Measurements from ENCODE around the gene CATSPERD.

Gene CATSPERD

DNA sequence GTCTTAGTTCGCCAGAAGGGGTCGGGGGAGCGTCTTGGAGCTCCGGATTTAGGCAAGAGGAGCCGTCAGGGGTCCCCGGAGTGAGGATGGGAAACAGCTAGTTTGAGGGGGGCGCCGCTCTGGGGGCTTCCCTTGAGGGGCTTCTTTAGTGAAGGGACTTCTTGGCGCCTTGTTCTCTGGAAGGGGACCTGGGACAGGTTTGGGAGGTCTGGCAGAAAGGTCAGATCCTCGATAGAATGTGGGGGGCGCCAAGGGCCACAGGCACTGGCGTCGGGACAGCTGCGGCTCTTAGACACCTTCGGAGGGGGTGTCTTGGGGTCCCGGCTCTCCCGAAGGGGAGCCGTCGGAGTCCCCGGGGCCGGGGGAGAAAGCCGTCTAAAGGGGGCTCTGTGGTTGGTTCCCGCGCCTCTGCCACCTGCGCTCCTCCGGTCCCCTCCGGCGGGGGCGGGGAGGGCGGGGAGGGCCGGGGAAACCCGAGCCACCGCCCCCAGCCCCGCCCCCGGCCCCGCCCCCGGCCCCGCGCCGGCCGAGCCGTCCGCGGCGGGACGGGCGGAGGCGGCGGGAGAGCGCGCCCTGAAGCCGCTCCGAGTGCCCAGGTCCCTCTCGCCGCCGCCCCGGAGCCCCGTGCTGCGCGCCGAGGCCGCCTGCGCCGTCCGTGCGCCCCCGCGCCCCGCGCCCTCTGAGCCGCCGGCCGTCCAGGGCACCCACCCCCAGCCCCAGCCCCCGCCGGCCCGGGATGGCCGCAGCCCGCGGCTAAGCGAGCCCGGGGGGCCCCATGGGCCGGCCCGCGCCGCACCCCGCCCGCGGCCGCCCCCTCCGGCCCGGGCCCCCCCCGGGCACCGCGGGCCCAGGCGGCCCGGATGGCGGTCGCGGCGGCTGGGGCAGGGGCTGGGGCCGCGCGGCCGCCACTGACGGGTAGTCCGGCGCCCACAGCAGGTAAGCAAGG is 84.4 kb downstream of the CATSPERD start, which contains the start of gene NRTN:
Gene NRTN (plus strand): TSS at position 552 of the 946 bp plus-strand sequence. CDS start 19,099 bp downstream, outside the sequence.
- no peak for DNase-seq (ENCODE audit: low spot score)

DNA sequence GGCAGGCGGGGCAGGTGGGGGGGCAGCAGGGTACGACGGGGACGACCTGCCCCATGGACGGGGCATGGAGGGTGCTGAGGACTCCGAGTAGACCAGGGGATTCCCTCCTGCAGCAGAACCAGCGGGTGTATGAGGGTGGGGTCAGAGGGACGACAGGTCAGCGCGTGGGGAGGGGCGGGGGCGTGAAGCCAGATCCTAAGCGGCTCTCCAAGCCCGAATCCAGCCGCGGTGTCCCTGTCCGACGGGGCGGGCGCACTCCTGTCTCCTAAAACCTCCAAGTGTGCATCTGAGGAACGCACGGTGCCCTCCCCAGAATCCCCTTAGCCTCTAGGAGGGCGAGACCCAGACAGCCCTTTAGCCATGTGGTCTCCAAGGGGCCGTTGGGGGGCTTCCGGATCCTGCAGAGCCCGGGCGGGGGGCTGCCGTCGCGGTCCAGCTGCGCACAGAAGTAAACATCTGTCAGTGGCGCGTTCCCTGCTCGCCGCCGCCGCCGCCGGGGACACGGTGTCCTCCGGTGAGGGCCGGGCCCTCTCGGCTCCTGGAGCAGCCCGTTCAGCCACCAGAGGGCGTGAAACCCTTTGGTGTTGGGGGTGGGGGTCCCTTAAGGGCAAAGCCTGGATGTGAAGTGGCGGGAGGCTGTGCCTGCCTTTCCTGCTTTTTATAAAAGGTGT is 85.2 kb downstream of the CATSPERD start:
- DNase-seq (ENCODE audit: low spot score): no peak

DNA sequence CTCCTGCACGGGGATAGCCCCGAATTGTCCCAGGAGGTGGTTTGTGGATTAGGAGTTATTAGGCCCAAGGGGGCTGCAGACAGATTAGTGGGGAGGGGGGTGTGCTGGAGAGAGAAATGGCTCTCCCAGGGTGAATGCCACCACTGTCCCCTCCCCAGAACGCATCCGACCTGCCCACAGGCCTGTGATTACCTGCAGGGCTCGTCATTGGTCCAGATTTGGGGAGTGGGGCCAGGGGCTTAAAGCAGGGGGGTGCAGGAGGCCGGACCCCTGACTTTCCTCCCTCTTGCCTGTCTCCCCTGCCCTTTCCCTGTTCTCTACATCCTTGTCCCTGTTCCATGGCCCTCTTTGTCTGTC is 85.7 kb downstream of the CATSPERD start:
- DNase-seq (ENCODE audit: low spot score): no peak

DNA sequence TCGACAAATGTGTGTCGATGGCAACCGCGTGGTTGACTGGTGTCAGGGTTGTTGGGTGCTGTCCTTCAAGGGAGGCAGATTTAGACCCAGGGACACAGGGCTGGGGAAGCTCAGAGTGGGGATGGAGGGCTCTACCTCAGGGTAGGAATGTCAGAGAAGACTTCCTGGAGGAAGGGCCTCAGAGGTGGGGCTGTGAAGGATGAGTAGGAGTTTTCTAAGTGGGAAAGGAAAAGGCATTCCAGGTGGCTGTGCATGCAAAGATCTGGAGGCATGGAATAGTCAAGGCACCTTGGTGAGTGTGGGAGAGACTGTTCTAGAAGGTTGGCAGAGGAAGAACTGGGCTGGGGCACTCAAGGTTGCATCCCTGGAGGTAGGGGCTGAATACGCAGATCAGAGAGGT is 86.5 kb downstream of the CATSPERD start:
- no peak for DNase-seq (ENCODE audit: low spot score)

DNA sequence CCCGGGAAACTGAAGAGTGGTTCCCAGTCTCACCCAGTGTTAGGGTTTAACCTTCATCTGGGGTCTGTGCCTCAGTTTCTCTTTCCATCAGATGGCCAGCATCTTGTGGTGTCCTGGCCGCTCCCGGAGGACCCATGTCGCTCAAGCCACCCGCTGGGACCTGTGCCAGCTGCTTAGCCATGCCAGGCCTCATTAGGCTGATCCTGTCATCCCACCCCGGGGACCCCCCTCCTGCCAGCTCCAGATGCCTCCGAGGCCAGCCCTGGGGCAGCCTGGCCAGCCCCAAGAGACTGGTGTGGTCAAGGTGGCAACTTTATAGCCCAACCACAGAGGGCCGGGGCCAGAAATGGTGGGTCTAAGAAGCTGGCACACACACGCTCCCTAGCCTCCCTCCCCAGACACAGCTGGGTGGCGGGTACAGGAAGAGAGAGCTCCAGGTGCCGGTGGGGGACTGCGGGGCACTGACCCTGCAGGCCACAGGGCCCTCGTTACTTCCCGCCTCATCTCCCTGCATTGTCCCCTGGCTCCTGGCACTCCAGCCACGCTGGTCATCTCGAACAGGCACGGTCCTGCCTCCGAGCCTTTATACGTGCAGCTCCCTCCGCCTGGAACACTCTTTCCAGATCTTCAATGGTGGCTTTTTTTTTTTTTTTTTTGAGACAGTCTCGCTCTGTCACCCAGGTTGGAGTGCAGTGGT is 87.8 kb downstream of the CATSPERD start:
- DNase-seq (ENCODE audit: low spot score): no peak

DNA sequence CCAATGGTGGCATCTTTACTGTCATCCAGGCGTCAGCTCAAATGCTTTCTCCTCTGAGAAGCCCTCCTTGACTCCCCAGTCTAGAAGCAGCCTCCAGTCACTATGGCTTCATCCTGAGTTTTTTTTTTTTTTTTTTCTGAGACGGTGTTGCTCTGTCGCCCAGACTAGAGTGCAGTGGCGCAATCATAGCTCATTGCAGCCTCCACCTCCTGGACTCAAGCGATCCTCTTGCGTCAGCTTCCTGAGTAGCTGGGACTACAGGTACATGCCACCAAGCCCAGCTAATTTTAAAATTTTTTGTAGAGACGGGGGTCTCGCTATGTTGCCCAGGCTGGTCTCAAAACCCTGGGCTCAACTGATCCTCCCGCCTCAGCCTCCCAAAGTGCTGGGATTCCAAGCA is 88.6 kb downstream of the CATSPERD start:
- DNase-seq (ENCODE audit: low spot score): no peak

DNA sequence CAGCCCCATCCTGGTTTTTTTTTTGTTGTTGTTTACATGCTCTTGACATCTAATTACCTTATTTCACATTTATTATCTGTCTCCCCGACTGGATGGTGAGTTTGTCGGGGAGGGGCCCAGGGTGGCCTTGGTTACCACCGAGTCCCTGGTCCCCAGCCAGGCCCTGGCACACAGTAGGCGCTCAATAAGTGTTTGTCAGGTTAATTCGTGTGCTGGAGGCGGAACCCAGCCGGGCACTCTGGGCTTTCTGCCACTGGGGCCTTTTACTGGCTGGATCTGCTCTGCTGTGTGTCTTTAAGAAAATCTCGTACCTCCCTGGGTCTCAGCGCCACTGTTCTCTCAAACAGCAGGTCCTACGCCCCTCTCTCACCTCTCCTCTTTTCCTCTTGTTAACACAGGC is 89.0 kb downstream of the CATSPERD start:
- no peak for DNase-seq (ENCODE audit: low spot score)

DNA sequence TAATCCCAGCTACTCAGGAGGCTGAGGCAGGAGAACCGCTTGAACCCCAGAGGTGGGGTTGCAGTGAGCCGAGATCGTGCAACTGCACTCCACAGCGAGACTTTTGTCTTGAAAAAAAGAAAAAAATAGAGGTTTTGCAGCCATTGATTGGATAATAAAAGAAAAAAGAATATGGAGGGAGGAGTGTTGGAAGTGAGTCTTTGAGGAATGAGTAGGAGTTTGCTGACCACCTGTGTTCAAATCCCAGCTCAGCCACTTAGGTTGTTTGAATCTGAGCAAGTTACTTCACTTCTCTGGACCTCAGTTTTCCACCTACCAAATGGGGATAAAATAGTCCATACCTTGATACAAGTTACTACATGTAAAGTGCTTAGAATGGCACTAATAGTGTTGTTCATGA is 90.7 kb downstream of the CATSPERD start:
- DNase-seq (ENCODE audit: low spot score): no peak

DNA sequence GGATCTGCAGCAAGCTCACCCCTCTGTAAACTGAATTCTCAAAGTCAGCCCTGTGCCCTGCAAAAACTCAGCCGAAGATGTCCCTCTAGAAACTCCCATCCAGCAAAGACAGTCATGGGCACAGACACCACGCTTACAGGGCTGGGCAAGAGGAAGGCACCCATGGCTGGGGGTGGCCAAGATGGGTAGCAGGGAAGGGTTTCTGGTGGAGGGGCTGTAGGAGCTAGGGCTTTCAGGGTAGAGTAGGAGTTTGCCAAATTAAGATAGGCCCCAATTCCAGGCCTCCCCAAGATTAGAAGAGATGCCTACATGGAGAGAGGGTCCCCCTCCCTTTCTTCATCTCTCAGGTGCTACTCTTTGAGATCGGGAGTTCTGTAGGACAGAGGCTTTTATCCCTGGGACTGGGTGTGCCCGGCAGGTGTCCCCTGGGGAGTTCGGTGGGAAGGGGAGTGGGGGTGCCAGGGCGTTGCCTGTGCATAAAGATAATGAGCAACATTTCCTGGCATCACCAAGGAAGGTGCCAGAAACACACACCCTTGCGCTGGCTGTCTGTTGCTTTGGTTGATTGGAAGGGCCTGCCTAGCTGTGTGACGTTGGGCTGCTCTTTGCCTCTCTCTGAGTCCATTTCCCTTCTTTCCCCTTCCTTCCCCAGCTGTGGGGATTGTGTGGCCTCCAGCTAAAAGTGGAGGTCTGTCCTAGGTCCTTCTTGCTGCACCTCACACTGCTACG is 93.8 kb downstream of the CATSPERD start:
- no peak for DNase-seq (ENCODE audit: low spot score)

DNA sequence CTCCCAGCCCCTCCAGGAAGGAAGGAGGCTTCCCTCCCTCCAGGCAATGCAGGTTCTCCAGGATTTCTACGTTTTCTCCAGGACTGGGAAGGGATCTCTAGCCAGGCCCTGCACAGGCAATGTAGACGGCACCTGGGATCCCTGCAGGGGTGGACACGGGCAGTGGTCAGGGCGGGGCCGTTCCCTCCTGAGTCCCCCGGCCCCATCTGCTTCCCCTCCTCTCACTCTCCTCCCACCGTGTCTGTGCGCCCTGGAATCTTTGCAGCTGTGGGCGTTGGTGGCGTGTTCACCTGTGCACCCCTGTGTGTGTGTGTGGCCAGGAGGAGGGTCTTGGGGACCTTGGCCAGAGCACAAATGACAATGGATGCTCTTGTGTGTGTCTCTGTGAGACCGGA is 94.4 kb downstream of the CATSPERD start:
- no peak for DNase-seq (ENCODE audit: low spot score)

DNA sequence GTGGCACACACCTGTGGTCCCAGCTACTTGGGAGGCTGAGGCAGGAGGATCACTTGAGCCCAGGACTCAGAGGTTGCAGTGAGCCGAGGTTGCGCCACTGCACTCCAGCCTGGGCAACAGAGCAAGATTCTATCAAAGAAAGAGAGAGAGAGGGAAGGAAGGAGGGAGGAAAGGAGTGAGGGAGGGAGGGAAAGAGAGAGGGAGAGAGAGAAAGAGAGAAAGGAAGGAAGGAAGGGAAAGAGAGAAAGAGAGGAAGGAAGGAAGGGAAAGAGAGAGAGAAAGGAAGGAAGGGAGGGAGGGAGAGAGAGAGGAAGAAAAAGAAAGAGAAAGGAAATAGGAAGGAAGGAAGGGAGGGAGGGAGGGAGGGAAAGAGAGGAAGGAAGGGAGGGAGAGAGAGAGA is 96.8 kb downstream of the CATSPERD start:
- DNase-seq (ENCODE audit: low spot score): no peak

DNA sequence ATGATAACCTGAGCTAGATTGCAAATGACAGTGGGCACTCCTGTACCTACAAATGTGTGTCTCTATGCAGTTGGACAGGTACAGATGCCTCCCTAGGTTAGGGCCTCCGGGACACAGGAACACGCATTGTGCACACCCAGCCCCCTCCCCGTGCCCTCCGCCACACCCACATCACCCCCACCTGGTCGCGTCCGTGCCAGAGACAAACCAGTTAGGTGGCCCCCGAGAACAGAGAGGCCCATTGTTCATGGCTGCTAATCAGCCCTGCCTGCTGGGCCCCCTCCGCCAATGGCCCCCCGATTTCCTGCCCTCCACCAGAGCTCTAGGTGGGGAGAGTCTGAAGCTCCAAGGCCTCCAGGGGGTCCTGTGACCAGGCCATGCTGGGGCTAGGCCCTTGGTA is 98.2 kb downstream of the CATSPERD start:
- DNase-seq (ENCODE audit: low spot score): no peak

DNA sequence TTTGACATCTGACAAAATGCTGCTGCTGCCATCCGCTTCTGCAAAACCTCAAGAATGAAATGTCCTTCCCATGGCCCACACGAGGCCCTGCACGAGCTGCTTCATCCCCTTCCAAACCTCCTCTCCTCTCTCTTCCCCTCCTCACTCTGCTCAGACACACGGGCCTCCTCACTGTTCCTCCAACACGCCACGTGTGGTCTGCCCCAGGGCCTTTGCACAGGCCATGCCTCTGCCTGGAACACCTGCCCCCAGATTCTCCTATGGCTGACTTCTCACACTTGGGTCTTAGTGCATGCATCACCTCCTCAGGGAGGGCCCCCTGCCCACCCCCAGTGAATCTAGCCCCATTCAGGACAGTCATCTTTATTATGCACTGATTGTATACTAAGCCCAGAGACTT is 100.3 kb downstream of the CATSPERD start:
- DNase-seq (ENCODE audit: low spot score): no peak

DNA sequence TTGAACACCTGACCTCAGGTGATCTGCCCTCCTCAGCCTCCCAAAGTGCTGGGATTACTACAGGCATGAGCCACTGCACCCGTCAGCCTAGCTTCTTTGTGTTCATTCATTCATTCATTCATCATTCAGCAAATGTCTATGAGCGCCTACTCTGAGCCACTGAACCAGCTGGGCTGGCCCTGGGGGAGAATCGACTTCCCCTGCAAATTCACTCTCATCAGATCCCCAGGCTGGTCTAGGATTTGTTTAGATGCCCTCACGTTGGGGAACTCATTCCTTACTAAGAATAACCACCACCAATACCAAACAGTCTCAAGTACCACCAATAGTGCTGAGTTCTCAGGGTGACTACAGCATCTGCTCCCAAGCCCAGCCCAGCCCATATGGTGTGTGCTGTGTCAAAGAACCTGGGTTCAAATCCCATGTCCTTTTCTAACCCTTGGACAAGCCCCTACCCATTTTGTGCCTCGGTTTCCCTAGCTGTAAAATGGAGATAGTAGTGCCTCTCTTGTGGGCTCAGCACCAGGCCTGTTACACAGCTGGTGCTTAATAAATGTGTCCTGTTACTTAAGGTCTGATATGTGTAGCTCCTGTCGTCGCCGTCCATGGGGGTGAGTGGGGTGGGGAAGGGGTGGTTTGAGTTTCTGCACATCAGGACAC is 101.2 kb downstream of the CATSPERD start:
- no peak for DNase-seq (ENCODE audit: low spot score)

DNA sequence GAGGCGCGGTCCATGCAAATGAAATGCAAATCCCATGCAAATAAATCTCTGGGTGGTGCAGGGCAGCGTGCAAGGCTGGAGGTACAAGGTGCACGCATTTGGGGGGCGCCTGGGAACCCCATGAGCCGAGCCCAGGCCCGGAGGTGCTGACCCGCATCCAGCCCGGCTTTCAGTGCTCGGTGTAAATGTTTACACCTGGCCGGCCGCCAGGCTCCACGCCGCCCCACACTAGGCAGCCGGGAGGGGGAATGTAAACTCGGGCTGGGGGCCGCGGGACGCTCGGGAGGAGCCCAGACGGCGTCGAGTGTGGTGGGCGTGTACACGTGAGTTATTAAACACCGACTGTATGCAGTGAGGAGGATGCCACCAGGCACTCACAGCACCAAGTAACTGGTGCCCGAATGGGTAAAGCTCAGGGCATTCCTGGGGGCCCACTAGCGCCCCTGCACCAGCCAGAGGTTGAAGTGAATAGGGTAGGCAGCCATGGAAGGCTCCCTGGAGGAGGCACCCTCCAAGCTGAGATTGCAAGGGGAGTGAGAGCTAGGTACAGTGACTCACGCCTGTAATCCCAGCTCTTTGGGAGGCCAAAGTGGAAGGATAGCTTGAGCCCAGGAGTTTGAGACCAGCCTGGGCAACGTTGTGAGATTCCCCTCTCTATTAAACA is 101.9 kb downstream of the CATSPERD start:
- no peak for DNase-seq (ENCODE audit: low spot score)

DNA sequence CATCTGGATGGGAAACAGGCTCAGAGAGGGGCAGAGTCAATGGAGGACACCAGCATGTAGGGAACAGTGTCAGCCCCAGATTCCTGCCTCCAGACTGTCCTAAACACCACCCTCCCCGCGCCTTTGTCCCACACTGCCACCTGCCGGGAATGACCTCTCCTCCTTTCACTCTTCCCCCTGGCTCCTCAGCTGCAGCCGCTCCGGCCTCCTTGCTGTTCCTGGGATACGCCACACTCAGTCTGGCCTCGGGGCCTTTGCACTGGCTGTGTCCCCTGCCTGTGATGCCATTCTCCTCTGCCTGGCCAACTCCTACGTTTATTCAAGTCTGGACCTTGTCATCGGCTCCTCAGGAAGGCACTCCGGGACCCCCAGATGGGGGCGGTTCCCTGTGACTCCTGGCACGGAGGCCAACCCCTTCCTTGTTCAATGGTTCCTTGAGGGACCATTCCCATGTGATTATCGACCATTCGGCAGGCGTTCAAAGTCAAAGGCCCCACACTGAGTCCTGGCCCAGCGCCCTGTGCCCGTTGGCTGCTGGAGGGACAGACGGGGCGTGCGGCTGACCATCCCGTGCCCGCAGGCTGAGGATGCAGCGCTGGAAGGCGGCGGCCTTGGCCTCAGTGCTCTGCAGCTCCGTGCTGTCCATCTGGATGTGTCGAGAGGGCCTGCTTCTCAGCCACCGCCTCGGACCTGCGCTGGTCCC is 103.3 kb downstream of the CATSPERD start:
- no peak for DNase-seq (ENCODE audit: low spot score)

DNA sequence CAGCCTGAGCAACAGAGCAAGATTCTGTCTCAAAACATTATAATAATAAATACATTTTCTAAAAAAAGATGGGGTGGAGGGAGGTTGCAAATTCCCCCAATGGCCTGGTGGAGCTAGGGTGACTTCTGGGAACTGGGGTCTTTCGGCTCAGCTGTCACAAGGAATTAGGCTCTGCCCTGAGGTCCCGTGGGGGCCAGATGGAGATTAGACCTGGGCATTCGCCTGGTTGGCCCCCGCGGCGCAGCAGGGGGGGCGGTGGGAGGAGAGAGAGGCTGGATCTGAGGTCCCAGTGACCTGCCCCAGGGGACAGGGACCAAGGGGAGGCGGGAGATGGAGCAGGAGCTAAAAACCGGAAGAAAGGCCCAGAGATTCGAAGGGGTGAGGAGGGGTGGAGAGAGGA is 104.3 kb downstream of the CATSPERD start:
- no peak for DNase-seq (ENCODE audit: low spot score)

DNA sequence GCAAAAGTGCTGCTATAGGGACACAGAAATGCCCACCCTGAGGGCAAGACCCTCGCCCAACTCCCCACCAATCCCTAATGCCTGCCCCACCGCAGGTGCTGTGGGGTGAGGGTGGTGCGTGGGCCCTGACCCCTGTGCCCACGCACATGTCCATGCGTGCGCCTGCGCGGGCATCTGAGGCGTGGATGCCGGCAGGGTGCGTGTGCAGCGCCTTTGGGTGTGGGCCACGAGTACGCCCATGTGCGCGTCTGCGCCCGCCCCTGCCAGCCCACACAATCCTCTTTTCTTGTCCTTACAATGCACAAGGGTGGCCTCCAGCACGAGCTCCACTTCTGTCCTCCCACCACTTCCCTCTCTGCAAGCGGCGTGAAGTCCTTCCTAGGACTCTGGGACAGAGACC is 104.7 kb downstream of the CATSPERD start:
- DNase-seq (ENCODE audit: low spot score): no peak

DNA sequence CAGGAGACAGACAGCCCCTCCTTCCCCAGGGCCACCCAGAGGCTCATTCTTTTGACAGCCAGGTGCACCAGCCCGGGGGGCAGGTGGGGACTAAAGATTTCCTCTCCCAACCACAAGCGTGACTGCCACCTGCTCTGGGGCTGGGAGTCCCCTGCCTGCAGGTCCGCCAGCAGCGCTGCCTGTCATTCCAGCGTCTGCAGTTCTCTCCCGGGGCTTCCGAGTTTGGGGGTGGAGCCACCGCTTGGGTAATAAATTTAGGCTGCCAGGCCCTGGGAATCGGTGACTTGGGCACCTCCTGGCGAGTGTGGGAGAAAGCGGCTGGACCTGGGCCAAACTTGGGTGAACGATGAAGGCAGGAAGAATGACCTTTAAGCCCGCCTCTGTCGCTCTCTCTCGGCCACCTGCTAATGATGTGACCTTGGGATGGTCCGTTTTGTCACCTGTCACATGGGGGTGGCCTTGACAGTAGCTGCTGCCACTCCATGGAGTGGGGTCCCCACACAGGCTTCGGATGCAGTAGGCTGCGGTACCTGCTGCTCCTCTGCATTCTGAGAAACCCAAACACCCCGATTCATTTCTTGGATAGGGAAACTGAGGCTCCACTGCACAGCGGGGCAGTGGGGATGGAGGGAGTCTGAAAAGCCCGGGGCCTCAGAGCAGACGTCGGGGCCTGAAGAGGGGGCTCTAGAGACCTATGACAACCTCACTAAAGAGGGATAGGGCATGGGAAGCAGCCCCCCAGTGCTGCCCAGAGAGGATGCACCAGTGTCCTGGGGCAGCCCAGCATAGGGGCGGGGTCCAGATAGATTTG is 106.3 kb downstream of the CATSPERD start:
- DNase-seq (ENCODE audit: low spot score): peak; percentile 13
